Measurements from ENCODE around the gene SERTAD3.
A peak's percentile ranks its signal among the peaks of the same experiment; 100 is the strongest.
"Not testable (repeated sequence)": the region's sequence is repeated elsewhere in the genome, so short reads cannot be mapped to it uniquely, and the experiment has no call there.

The SERTAD3 gene

DNA sequence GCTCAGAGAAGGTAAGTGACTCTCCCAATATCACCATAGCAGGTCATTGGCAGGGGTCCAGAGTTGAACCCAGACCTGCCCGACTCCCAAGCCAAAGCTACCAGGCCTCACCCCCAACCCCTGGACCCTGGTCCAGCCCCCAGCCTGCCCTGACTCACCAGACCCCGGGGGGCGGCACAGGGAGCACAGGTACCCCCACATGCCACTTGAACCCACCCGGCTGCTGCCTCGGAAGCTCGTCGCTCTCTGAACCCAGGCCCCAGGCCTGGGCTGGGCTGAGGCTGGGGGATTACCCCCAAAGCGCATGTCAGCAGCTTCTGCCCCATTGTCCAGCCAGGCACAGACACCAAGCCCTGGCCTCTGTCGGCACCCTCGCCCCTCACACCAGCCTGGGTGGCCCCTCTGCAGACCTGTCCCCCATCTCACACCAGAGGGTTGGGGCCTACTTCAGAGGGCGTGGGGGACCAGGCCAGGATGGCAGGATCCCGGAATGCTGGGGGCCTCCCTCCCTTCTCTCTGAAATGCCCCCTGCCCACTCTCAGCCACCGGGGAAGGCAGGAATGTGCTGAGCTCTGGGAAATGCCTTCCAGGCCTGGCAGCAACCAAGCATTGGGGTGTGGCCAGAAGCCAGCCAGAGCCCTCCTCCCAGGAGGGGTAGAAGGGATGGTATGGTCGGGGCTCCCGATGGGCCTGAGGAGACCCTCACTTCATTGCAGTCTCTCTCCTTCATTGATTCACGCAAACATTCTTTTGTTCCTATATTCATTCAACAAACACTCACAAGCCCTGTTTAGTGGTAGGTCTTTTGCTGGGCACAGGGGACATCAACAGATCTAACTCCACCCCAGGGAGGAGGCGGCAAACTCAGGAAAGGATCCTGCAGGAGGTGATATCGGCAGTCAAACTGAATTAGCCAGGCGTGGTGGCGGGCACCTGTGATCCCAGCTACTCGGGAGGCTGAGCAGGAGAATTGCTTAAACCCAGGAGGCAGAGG is 29.3 kb downstream of the SERTAD3 start:
- H3K9me3 Mint-ChIP-seq: no peaks in the 10 kb centered on the region
- H3K36me3 Mint-ChIP-seq (ENCODE audit: low read depth): no peaks in the 10 kb centered on the region
- ATAC-seq: no peak
- H3K27ac Mint-ChIP-seq: no peak overlapping the region
- H3K4me3 Mint-ChIP-seq: no peak overlapping the region
- H3K4me1 Mint-ChIP-seq: peaks cover 11% of the 10 kb centered on the region
- peaks cover 2% of the 10 kb centered on the region for H3K27me3 Mint-ChIP-seq
- DNase-seq: no peak

DNA sequence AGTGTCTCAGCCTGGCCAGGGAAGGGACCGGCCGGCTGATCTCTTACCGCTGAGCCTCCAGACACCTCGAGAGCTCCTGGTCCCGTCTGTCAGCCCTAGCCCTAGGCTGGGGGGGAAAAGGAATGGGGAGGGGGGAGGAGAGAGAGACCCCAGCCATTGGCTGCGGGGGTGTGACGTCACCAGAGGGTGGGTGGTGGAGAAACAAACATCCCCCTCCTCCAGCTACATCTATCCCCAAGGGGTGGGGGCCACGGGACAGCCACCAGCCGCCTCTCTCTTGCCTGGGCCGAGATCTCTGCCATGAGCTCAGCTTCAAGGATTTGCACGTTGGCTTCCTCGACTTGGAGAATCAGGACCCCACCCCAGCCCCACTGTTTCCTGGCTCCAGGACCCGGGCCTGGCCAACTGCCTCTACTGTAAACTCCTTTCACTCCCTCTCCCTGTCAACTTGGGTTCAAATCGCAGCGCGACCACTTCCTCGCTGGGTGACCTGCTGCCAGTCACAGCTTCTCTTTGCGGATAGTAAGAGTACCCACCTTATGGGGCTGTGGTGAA is 30.8 kb downstream of the SERTAD3 start, which contains the start of gene PRX:
Gene PRX, minus strand, starts transcription at position 88 of the 555 bp plus-strand sequence. CDS start 5,446 bp downstream, outside the sequence.
- ATAC-seq (no peak), DNase-seq (no peak)
- no peaks in the 10 kb centered on the region for H3K36me3 Mint-ChIP-seq (ENCODE audit: low read depth)
- H3K4me1 Mint-ChIP-seq: peaks cover 11% of the 10 kb centered on the region
- H3K9me3 Mint-ChIP-seq: no peaks in the 10 kb centered on the region
- H3K27ac Mint-ChIP-seq: no peak within 1 kb of the TSS
- peaks cover 2% of the 10 kb centered on the region for H3K27me3 Mint-ChIP-seq
- no peak within 1 kb of the TSS for H3K4me3 Mint-ChIP-seq

DNA sequence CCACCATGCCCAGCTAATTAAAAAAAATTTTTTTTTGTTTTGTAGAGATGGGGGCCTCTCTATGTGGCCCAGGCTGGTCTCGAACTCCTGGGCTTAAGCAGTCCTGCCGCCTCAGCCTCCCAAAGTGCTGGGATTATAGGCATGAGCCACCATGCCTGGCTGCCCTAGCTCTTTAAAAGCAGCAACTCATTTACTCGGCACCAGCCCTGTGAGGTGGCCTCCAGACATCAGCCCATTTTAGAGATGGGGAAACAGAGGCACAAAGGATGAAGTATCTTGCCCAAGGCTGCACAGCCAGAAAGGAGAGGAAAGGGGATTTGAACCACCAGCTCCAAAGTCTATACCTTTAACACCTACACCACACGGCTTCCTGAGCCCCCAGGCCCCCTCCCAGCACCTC is 31.3 kb downstream of the SERTAD3 start:
- no peaks in the 10 kb centered on the region for H3K36me3 Mint-ChIP-seq (ENCODE audit: low read depth)
- H3K4me1 Mint-ChIP-seq: peaks cover 12% of the 10 kb centered on the region
- H3K27ac Mint-ChIP-seq: no peak overlapping the region

DNA sequence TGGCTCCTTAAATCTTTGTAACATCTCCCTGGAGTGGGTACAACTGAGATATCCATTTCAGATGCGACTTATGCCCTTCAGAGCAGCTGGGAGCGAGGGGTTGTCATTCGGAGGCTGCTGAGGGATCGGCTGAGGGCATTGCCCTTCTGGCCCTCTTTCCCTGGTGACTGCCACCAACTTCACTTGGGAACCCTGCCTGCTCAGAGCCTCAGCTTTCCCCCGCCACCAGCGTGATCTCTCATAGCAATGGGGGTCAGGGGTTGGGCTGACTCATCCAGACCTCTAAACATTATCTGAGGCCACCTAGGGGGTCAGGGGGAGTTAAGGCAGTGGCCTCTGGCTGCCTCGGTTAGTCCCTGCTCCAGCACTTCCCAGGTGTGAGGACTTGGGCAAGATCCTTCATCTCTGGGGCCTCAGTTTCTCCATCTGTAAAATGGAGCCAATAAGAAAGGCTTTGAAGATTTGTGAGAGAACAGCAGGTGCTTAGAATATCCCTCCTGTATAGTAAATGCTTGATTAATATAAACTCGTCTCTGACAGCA is 32.1 kb downstream of the SERTAD3 start:
- peaks cover 8% of the 10 kb centered on the region for H3K4me1 Mint-ChIP-seq
- no peak overlapping the region for H3K27ac Mint-ChIP-seq
- no peaks in the 10 kb centered on the region for H3K36me3 Mint-ChIP-seq (ENCODE audit: low read depth)
- no peaks in the 10 kb centered on the region for H3K9me3 Mint-ChIP-seq
- peaks cover 2% of the 10 kb centered on the region for H3K27me3 Mint-ChIP-seq
- no peak for DNase-seq
- no peak overlapping the region for H3K4me3 Mint-ChIP-seq
- ATAC-seq: no peak

More for the DNA sequence above, 31.3 kb downstream of the SERTAD3 start:
- DNase-seq (no peak), ATAC-seq (no peak)
- Mint-ChIP-seq H3K4me3 (no peak overlapping the region), H3K9me3 (no peaks in the 10 kb centered on the region), H3K27me3 (peaks cover 2% of the 10 kb centered on the region)

DNA sequence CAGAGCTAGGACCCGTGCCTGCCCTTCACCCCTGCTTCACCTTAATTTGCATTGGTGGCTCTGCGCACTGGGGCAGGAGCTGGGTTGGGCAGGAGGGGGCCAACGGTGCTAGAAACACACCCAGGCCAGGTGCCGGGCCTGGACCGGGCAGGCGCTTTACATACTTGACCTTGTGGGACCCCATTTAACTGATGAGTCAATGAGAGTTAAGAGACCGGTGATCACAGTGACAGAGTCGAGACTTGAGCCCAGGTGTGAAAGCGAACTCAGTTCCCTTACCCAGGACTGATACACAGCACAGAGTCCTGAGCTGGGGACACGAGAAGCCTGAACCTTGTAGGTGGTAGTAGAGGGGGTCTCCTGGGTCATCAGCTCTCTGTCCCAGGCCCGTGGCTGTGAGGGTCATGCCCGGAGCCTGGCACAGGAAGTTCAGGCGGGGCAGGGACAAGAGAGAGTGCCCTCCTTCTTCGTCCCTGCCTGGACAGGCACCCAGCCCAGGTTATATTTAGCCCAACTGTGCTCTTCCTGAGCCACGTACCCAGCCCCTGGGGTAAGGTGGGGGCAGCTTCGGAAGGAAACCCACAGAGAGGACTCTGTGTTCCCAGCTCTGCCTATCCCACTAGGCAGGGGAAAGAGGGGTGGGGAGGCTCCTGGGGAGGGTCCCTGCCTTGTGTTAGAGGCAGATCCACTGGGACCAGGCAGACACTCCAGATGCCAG is 32.9 kb downstream of the SERTAD3 start:
- DNase-seq (no peak), ATAC-seq (no peak)
- H3K27me3 Mint-ChIP-seq: peaks cover 2% of the 10 kb centered on the region
- H3K27ac Mint-ChIP-seq: no peak overlapping the region
- no peak overlapping the region for H3K4me3 Mint-ChIP-seq
- no peaks in the 10 kb centered on the region for H3K36me3 Mint-ChIP-seq (ENCODE audit: low read depth)
- peaks cover 4% of the 10 kb centered on the region for H3K4me1 Mint-ChIP-seq
- H3K9me3 Mint-ChIP-seq: no peaks in the 10 kb centered on the region

DNA sequence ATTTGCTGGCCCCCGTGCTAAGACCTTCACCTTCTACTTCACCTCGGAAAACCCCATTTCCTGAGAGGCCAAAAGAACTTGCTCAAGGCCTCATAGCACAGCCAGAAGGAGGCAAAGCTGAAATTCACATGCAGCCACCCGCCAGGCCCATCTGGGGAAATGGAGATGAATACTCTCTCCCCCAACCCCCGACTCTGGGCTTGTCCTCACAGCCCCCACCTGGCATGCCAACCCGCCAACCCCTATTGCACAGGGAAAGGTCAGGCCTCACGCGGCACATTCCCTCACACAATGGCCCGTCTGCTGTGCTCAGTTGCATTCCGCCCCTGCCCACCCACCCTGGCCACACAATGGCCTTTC is 34.1 kb downstream of the SERTAD3 start:
- Mint-ChIP-seq H3K9me3 (no peaks in the 10 kb centered on the region), H3K4me3 (no peak overlapping the region), H3K36me3 (ENCODE audit: low read depth) (no peaks in the 10 kb centered on the region), H3K27ac (no peak overlapping the region), H3K27me3 (peaks cover 2% of the 10 kb centered on the region), H3K4me1 (peaks cover 4% of the 10 kb centered on the region)
- DNase-seq (no peak), ATAC-seq (no peak)

DNA sequence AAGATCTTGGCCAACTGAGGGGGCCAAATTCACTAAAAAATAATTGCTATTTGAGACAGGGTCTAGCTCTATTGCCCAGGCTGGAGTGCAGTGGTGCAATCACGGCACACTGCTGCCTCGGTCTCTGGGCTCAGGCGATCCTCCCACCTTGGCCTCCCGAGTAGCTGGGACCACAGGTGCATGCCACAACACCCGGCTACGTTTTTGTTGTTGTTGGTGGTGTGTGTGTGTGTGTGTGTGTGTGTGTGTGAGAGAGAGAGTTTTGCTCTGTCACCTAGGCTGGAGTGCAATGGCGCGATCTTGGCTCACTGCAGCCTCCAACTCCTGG is 35.6 kb downstream of the SERTAD3 start:
- ATAC-seq: not testable (repeated sequence)

DNA sequence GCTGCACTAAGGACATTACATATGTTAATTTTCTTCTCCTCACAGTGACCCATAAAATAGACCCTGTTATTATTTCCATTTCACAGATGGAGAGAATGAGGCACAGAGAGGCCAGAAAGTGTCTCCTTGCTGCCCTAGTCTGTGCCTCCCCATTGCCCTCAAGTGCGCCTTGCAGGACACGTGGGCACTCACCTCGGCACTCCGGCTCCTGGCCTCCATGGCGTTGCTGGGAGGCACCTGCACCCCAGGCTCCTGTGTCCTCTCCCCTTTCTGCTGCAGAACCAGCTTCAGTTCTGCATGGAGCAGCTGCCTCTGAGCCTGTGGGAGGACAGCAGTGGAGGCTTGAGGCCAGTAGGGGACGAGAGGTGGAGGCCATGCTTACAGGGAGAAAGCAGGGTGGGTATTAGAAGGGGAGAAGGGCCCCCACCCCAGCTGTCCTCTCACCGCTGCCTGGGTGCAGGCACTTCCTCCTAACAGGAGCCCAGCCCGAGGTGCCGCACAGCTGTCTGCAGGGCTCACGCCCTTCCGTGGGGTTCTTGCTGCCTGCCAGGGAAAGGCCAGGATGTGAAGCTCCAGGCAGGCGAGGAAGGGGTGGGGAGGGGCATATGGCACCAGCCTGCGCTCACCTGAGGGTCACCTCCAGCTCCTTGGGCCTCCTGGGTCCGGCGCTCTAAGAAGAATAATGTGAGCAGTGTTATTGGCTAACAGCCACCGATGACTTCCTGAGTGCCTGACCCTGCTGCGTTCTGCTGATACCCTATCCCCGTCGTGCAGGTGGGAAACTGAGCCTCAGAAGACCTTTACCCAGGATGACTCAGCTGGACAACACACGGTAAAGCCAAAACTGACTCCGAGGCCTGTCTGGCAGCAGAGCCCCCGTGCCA is 36.2 kb downstream of the SERTAD3 start:
- DNase-seq: no peak
- Mint-ChIP-seq H3K4me3 (no peak overlapping the region), H3K27me3 (no peaks in the 10 kb centered on the region), H3K36me3 (ENCODE audit: low read depth) (no peaks in the 10 kb centered on the region), H3K9me3 (no peaks in the 10 kb centered on the region), H3K27ac (no peak overlapping the region), H3K4me1 (peaks cover 8% of the 10 kb centered on the region)
- no peak for ATAC-seq

More for the DNA sequence above, 35.6 kb downstream of the SERTAD3 start:
- H3K9me3 Mint-ChIP-seq; H3K27ac Mint-ChIP-seq; H3K4me3 Mint-ChIP-seq; H3K27me3 Mint-ChIP-seq; DNase-seq; H3K36me3 Mint-ChIP-seq (ENCODE audit: low read depth); H3K4me1 Mint-ChIP-seq: not testable (repeated sequence)

DNA sequence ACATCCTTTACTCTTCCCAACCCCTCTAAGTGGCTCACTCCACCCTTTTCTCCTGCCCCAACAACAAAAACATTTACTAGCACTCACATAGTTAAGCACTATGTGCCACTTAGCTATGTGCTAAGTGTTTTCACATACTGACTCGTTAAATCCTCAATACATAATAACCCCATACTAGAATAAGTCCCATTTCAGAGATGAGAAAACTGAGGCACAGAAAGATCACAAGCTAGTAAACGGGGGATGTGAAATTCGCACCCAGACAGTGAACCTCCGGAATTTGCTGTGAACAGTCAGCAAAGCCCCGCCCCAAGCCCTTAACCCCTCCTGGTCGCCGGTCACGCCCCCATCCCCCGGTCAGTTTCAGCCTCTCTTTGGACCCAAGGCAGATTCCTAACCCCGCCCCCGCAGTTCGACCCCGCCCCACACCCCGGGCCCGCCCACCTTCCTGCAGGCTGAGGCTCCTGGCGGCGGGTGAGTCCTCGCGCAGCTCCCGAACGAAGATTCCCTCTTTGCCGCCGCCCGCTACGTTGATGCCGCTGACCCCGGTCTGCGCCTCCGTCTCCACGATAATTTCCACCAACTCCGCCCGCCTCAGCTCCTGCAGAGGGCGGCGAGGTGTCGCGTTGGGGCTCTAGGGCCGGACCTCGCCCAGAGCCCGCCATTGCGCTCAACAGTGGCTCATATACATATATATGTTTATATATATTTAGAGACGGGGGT is 40.7 kb downstream of the SERTAD3 start:
- peak overlapping the region; percentile 56 for H3K27ac Mint-ChIP-seq
- DNase-seq (peak; percentile 86), ATAC-seq (peak; percentile 65)
- H3K36me3 Mint-ChIP-seq (ENCODE audit: low read depth): no peaks in the 10 kb centered on the region
- no peaks in the 10 kb centered on the region for H3K9me3 Mint-ChIP-seq
- peak overlapping the region; percentile 80 for H3K4me3 Mint-ChIP-seq
- peaks cover 18% of the 10 kb centered on the region for H3K4me1 Mint-ChIP-seq
- peaks cover 5% of the 10 kb centered on the region for H3K27me3 Mint-ChIP-seq

DNA sequence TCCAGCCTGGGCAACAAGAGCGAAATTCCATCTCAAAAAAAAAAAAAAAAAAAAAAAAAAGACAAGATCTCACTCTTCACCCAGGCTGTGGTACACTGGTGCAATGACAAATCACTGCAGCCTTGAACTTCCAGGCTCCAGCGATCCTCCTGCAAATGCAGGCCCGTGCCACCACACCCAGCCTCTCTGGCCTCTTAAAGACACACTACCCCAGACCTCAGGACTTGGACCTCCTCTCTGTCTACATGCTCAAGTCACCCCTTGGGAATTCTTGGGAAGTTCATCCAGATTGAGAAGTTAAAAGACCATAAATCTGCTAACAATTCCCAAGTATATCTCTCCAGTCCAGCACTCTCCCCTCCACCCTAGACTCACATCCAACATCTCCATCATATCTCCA is 43.6 kb downstream of the SERTAD3 start:
- peaks cover 16% of the 10 kb centered on the region for H3K4me1 Mint-ChIP-seq
- no peaks in the 10 kb centered on the region for H3K36me3 Mint-ChIP-seq (ENCODE audit: low read depth)
- DNase-seq (no peak), ATAC-seq (no peak)
- H3K4me3 Mint-ChIP-seq: no peak overlapping the region
- no peaks in the 10 kb centered on the region for H3K9me3 Mint-ChIP-seq
- H3K27me3 Mint-ChIP-seq: peaks cover 5% of the 10 kb centered on the region
- H3K27ac Mint-ChIP-seq: no peak overlapping the region

DNA sequence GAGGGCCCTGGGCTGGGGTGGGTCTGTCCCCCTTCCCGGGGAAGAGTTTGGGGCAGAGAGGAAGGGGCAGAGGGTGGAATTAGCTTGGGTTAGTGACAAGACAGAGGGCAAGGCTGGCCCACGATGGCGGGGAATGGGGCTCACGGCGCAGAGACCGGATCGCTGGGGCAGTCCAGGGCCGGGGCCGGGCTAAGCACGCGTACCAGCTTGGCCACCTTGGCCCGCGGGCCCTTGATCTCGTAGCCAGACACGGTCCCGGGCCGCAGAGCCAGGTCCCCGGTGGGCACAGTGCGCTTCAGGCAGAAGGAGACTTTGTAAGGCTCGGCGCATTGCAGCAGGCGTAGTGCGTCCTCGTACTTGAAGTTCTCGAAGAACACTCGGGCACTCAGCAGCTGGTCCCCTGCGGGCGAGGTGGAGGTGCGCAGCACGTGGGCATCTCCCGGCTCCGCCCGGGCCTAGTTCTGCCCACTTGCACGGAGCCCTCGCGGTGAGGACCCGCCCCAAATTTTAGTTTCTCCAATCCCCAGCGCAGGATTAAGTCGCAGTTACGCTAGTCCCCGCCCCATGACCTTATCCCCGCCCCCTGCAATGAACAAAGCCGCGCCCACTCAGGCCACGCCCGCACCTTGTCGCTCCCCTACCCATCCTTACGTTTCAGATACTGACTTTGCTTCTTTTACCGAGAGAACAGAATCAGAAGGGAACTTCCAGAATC is 45.6 kb downstream of the SERTAD3 start:
- no peaks in the 10 kb centered on the region for H3K36me3 Mint-ChIP-seq (ENCODE audit: low read depth)
- H3K27ac Mint-ChIP-seq: no peak overlapping the region
- H3K9me3 Mint-ChIP-seq: no peaks in the 10 kb centered on the region
- H3K27me3 Mint-ChIP-seq: peaks cover 5% of the 10 kb centered on the region
- DNase-seq (peak; percentile 65), ATAC-seq (peak; percentile 47)
- no peak overlapping the region for H3K4me3 Mint-ChIP-seq
- peaks cover 15% of the 10 kb centered on the region for H3K4me1 Mint-ChIP-seq

DNA sequence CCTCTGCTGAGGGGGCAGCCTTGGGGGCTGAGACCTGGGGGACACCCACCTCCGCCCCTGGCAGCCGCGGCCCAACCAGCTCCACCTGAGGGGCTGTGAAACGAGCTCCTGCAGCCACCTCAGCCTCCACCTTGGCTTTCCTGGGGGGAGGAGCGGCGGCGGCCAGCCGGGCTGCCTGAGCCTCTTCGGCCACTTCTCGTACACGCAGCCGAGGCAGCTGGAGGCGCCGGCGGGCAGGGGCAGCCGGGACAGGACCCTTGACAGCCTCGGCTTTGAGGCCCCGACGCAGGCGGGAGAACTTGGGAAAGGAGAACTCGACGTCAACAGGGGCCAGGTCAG is 46.6 kb downstream of the SERTAD3 start:
- Mint-ChIP-seq H3K4me3 (no peak overlapping the region), H3K36me3 (ENCODE audit: low read depth) (no peaks in the 10 kb centered on the region), H3K4me1 (peaks cover 8% of the 10 kb centered on the region), H3K9me3 (no peaks in the 10 kb centered on the region), H3K27ac (no peak overlapping the region), H3K27me3 (peaks cover 5% of the 10 kb centered on the region)
- no peak for ATAC-seq
- no peak for DNase-seq
